Astrocyte of the spinal cord (primary cell): ENCODE results near the gene FIBCD1.

Experiments used
- DNase-seq: peaks from one replicate; pipeline ENCODE4 v3.0.0; 2011; ENCODE audit warnings: low read depth, low spot score
- H3K4me3 ChIP-seq: 2 replicates; pipeline ENCODE4 v1.5.1; 2011; ENCODE audit warnings: low read depth, mild to moderate bottlenecking, low read length, moderate library complexity
- CTCF ChIP-seq: IDR thresholded peaks from 2 replicates; pipeline ENCODE4 v1.5.1; 2012; ENCODE audit warnings: low read depth, mild to moderate bottlenecking, low read length, inconsistent platforms
- in situ Hi-C: cut with HindIII; loops from 2 replicates; pipeline ENCODE4 v1.10.0; 2017; ENCODE audit warnings: low sequenced_read_pairs

The FIBCD1 gene

GRCh38 chr9:130974697-130975096, 35.6 kb upstream of the FIBCD1 start:
- no peak for TF ChIP-seq CTCF
- in situ Hi-C loops = no loop called here
- no peak overlapping the region for H3K4me3 ChIP-seq
- DNase-seq = no peak

DNA sequence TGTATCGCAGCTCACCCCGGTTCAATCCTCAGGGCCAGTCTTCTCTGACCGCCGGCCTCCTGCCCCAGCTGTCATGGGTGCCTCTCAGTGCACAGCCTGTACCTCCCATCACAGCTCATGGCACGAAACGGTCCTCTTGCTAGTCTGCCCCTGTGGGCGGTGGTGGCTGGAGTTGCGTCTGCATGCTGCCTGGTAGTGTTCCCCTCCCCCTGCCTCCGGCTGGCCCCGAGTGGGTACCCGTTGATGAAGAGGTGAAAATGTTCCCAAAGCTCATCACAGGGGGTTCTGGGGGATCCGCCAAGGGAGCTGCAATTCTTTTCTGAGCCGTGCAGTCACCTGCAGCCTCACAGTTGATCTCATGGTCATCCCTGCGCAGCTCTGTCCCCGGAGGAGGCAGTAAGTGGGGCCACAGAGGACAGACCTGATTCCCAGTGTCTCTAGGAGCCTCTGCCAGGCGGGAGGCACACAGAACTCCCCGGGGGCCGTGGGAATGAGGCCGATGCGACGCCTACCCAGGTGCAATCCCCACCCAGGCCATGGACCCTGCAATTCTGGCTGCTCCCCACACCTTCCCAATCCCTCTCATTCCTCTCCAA, 34.7 kb upstream of the FIBCD1 start:
- no peak for DNase-seq
- TF ChIP-seq CTCF = no peak
- H3K4me3 ChIP-seq = no peak overlapping the region
- in situ Hi-C loops = no loop called here

- H3K4me3 ChIP-seq = no peak overlapping the region
- TF ChIP-seq CTCF = no peak
- in situ Hi-C loops = no loop called here
- no peak for DNase-seq
These were observed 34.1 kb upstream of the FIBCD1 start for GRCh38 chr9:130972957-130973685.

DNA sequence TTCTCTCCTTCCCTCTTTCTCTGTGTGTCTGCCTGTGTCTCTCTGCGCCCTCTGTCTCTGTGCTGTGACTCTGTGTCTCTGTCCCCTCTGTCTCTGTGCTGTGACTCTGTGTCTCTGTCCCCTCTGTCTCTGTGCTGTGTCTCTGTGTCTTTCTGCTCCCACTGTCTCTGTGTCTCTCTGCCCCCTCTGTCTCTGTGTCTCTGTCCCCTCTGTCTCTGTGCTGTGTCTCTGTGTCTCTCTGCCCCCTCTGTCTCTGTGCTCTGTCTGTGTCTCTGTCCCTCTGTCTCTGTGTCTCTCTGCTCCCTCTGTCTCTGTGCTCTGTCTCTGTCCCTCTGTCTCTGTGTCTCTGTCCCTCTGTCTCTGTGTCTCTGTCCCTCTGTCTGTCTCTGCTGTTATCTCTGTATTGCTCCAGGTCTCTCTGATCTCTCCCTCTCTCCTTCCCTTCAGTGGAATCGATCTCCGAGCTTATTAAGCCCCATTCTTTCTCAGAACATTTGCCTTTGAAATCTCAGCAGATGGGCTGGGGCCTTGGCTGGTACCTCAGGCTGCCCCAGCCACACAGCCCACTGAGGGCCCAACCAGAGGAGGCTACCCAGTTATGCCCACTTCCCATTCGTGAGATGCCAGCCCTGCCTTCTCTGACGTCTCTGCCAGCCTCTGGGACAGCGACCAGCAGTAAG, 33.4 kb upstream of the FIBCD1 start:
- no peak for TF ChIP-seq CTCF
- DNase-seq = no peak
- in situ Hi-C loops = no loop called here
- no peak overlapping the region for H3K4me3 ChIP-seq

GRCh38 chr9:130971294-130971849, 32.3 kb upstream of the FIBCD1 start:
- DNase-seq = no peak
- no peak overlapping the region for H3K4me3 ChIP-seq
- in situ Hi-C loops = no loop called here
- no peak for TF ChIP-seq CTCF

DNA sequence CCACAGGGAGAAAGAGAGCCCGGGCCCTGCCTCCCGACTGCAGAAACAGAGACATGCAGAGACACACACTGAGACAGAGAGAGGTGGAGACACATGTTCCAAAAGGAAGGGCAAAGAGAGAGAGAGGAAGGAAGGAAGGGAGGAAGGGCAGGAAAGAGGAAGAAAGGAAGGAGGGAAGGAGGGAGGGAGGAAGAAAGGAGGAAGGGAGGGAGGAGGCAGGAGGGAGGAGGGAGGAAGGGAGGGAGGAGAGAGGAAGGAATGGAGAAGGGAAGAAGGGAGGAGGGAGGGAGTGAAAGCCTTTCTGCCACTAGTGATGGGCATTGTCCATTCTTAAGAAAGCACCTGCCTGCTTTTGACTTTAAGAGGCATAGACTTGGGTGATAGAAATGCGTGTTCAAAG, 31.8 kb upstream of the FIBCD1 start:
- no peak for TF ChIP-seq CTCF
- in situ Hi-C loops = no loop called here
- no peak for DNase-seq
- no peak overlapping the region for H3K4me3 ChIP-seq
